ENCODE results near the gene CLTC. TPM values are rescaled to one million over a fixed set of nuclear protein-coding genes. Genes with fewer than 3 reads are reported as not detected.

The CLTC gene
- total and polyA plus RNA-seq, 2 of the 4 experiments (the other 2 are of a cell fraction) = 181 to 641 TPM

- Histone ChIP-seq H3K4me2 (ENCODE audit: low read depth, low read length) (no peak overlapping the region), H4K20me1 (ENCODE audit: insufficient read depth, low read length) (peaks cover 50% of the 10 kb centered on the region; the same call in 1 of the 2 replicates), H3K4me3 (ENCODE audit: insufficient read depth, low read depth, low read length) (no peak overlapping the region), H2BK20ac (ENCODE audit: low read depth, low read length) (no peak overlapping the region), H3K9me1 (ENCODE audit: insufficient read depth, low read length) (peaks cover 4% of the 10 kb centered on the region; the same call in 1 of the 2 replicates), H2AK9ac (replicated peaks; ENCODE audit: low read depth, low read length, poor library complexity) (no peak overlapping the region), H4K8ac (ENCODE audit: low read depth in 2 of 2, low read length in 2 of 2) (no peak overlapping the region), H3K4me1 (ENCODE audit: control insufficient read depth, insufficient read depth, low read length) (peaks cover 5% of the 10 kb centered on the region; the same call in 1 of the 2 replicates), H3K36me3 (ENCODE audit: control insufficient read depth, insufficient read depth, low read length) (peaks cover 57% of the 10 kb centered on the region), H3K14ac (replicated peaks; ENCODE audit: low read depth, low read length) (no peak overlapping the region), H3K4ac (ENCODE audit: low read depth, low read length) (no peak overlapping the region), H3K9me3 (ENCODE audit: control insufficient read depth, insufficient read depth, low read length) (peaks cover 5% of the 10 kb centered on the region), H3K27me3 (ENCODE audit: control insufficient read depth, insufficient read depth, low read length) (no peaks in the 10 kb centered on the region), H3K27ac (ENCODE audit: insufficient read depth, low read length) (no peak overlapping the region), H3K23ac (ENCODE audit: low read depth, low read length) (no peak overlapping the region), H2BK5ac (ENCODE audit: low read depth, low read length, poor library complexity, severe bottlenecking) (peak overlapping the region; percentile 9), H4K91ac (ENCODE audit: insufficient read depth, low read depth, low read length) (no peak overlapping the region), H3K79me1 (ENCODE audit: low read depth in 1 of 2, low read length in 2 of 2) (peaks cover 41 to 69% of the 10 kb centered on the region in 2 experiments), H3K18ac (ENCODE audit: low read depth, low read length) (no peak overlapping the region), H2AK5ac (ENCODE audit: low read depth, low read length) (no peak overlapping the region), H2AFZ (replicated peaks; ENCODE audit: low read length, poor library complexity) (no peak overlapping the region), H3K56ac (ENCODE audit: extremely low read depth, insufficient read depth, low read length) (no peak overlapping the region), H4K5ac (ENCODE audit: low read depth, low read length) (no peak overlapping the region), H2BK120ac (ENCODE audit: low read depth, low read length) (no peak overlapping the region), H3K9ac (ENCODE audit: low read depth, low read length) (no peak overlapping the region), H2BK15ac (ENCODE audit: low read depth, low read length) (no peak overlapping the region)
- CTCF ChIA-PET = interaction anchor here (1.3 to 1.6 kb wide), 2 partner anchors 9 to 130 kb away, joined by 3 read pairs; no protein-coding TSS in a partner anchor
- intact Hi-C loops (cut with micrococcal nuclease) = no loop called here
- dilution Hi-C loops (cut with HindIII; ENCODE audit: low sequenced_read_pairs, unreplicated experiment) = no loop called here
- no TSS peak for BruUV-seq (replicated peaks)
- POLR2A ChIA-PET (ENCODE audit: unreplicated experiment) = no interaction called here
- ATAC-seq (ENCODE audit: low read depth) = no peak
- in situ Hi-C loops (cut with MboI; ENCODE audit: low sequenced_read_pairs) = no loop called here
- TF ChIP-seq, protein P1, sequence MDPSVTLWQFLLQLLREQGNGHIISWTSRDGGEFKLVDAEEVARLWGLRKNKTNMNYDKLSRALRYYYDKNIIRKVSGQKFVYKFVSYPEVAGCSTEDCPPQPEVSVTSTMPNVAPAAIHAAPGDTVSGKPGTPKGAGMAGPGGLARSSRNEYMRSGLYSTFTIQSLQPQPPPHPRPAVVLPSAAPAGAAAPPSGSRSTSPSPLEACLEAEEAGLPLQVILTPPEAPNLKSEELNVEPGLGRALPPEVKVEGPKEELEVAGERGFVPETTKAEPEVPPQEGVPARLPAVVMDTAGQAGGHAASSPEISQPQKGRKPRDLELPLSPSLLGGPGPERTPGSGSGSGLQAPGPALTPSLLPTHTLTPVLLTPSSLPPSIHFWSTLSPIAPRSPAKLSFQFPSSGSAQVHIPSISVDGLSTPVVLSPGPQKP (IDR thresholded peaks at IDR 0.05; ENCODE audit: borderline replicate concordance, low read depth, low read length) = no peak
- TF ChIP-seq FOS (IDR thresholded peaks at IDR 0.05; ENCODE audit: low read depth, low read length) (no peak), USF2 (IDR thresholded peaks at IDR 0.05; ENCODE audit: low read depth, low read length) (no peak), RAD21 (IDR thresholded peaks at IDR 0.05; ENCODE audit: low read length) (no peak), CHD1 (IDR thresholded peaks at IDR 0.05; ENCODE audit: low read depth, low read length) (no peak), RFX5 (IDR thresholded peaks at IDR 0.05; ENCODE audit: low read depth, low read length) (no peak), MXI1 (IDR thresholded peaks at IDR 0.05; ENCODE audit: borderline replicate concordance, low read depth, low read length) (no peak), RCOR1 (IDR thresholded peaks at IDR 0.05; ENCODE audit: insufficient replicate concordance, low read length) (no peak), POLR2A (IDR thresholded peaks at IDR 0.05; ENCODE audit: low read depth, low read length) (no peak), MAFK (IDR thresholded peaks at IDR 0.05; ENCODE audit: low read depth, low read length) (no peak), BHLHE40 (IDR thresholded peaks at IDR 0.05; ENCODE audit: low read depth, low read length) (no peak), CEBPB (IDR thresholded peaks at IDR 0.05; ENCODE audit: low read depth, low read length) (no peak), NFE2L2 (IDR thresholded peaks at IDR 0.05; ENCODE audit: low read depth, low read length) (no peak), SMC3 (IDR thresholded peaks at IDR 0.05; ENCODE audit: low read depth, low read length) (no peak), MAZ (IDR thresholded peaks at IDR 0.05; ENCODE audit: borderline replicate concordance, low read depth, low read length) (no peak)
- TF ChIP-seq, protein P2, sequence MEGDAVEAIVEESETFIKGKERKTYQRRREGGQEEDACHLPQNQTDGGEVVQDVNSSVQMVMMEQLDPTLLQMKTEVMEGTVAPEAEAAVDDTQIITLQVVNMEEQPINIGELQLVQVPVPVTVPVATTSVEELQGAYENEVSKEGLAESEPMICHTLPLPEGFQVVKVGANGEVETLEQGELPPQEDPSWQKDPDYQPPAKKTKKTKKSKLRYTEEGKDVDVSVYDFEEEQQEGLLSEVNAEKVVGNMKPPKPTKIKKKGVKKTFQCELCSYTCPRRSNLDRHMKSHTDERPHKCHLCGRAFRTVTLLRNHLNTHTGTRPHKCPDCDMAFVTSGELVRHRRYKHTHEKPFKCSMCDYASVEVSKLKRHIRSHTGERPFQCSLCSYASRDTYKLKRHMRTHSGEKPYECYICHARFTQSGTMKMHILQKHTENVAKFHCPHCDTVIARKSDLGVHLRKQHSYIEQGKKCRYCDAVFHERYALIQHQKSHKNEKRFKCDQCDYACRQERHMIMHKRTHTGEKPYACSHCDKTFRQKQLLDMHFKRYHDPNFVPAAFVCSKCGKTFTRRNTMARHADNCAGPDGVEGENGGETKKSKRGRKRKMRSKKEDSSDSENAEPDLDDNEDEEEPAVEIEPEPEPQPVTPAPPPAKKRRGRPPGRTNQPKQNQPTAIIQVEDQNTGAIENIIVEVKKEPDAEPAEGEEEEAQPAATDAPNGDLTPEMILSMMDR (conservative IDR thresholded peaks at IDR 0.05; ENCODE audit: low read depth, low read length) = no peak
- DNase-seq = peak; percentile 11
These were observed 31.7 kb downstream of the CLTC start for GRCh38 chr17:59651346-59651745.
